ENCODE measurements around the gene STH. TPM values are rescaled to one million over a fixed set of nuclear protein-coding genes. Genes with fewer than 3 reads are reported as not detected.

STH gene
- not detected in 2 replicates for total RNA-seq

GRCh38 chr17:45998987-45999899 is at the start of gene STH:
STH (plus strand) TSS chr17:45999250; CDS start chr17:45999280, 30 bp downstream.

Other genes with a start within 250 kb of the STH start
- gene CRHR1, start 214.9 kb upstream of the STH start, total RNA-seq = not detected in 2 replicates
- gene SPPL2C, start 154.4 kb upstream of the STH start, total RNA-seq = not detected in 2 replicates
- under 0.01 and 0.69 TPM in 2 replicates for gene MAPT, start 104.7 kb upstream of the STH start, total RNA-seq
- gene KANSL1, start 194.2 kb downstream of the STH start, total RNA-seq = 60.8 and 92.1 TPM in 2 replicates

Measured in smooth muscle cell of the umbilical artery (primary cell).